ENCODE data around the gene UPK1B.
"Not testable (repeated sequence)": the region's sequence is repeated elsewhere in the genome, so short reads cannot be mapped to it uniquely, and the experiment has no call there.

Gene UPK1B

GRCh38 chr3:119173325-119173724 lies at the start of gene UPK1B:
UPK1B (plus strand) TSS chr3:119173598; CDS start chr3:119186742, 13,144 bp downstream.
- H3K9ac ChIP-seq (ENCODE audit: low read length), result no peak within 1 kb of the TSS
- H3K27me3 ChIP-seq (ENCODE audit: control insufficient read depth, insufficient read depth, low read length), result no peaks in the 10 kb centered on the region
- H3K4me1 ChIP-seq (ENCODE audit: control insufficient read depth, insufficient read depth, low read length), result no peaks in the 10 kb centered on the region
- H3K36me3 ChIP-seq (ENCODE audit: control insufficient read depth, insufficient read depth, low read length), result no peaks in the 10 kb centered on the region
- H3K27ac ChIP-seq (ENCODE audit: low read depth, low read length), result no peak within 1 kb of the TSS
- H3K4me3 ChIP-seq (ENCODE audit: low read length), result no peak within 1 kb of the TSS

- Histone ChIP-seq H3K27ac (ENCODE audit: low read depth, low read length) (no peak overlapping the region), H3K36me3 (ENCODE audit: control insufficient read depth, insufficient read depth, low read length) (no peaks in the 10 kb centered on the region), H3K27me3 (ENCODE audit: control insufficient read depth, insufficient read depth, low read length) (no peaks in the 10 kb centered on the region), H3K4me3 (ENCODE audit: low read length) (no peak overlapping the region), H3K9ac (ENCODE audit: low read length) (no peak overlapping the region), H3K4me1 (ENCODE audit: control insufficient read depth, insufficient read depth, low read length) (no peaks in the 10 kb centered on the region)
Measured at GRCh38 chr3:119125342-119125741, 48.1 kb upstream of the UPK1B start.

- H3K27ac ChIP-seq (ENCODE audit: low read depth, low read length), result no peak overlapping the region
- no peaks in the 10 kb centered on the region for H3K4me1 ChIP-seq (ENCODE audit: control insufficient read depth, insufficient read depth, low read length)
- H3K9ac ChIP-seq (ENCODE audit: low read length), result no peak overlapping the region
- no peaks in the 10 kb centered on the region for H3K27me3 ChIP-seq (ENCODE audit: control insufficient read depth, insufficient read depth, low read length)
- H3K36me3 ChIP-seq (ENCODE audit: control insufficient read depth, insufficient read depth, low read length), result no peaks in the 10 kb centered on the region
- no peak overlapping the region for H3K4me3 ChIP-seq (ENCODE audit: low read length)
Measured at GRCh38 chr3:119125742-119126504, 47.5 kb upstream of the UPK1B start.

- H3K36me3 ChIP-seq (ENCODE audit: control insufficient read depth, insufficient read depth, low read length); H3K27me3 ChIP-seq (ENCODE audit: control insufficient read depth, insufficient read depth, low read length); H3K4me1 ChIP-seq (ENCODE audit: control insufficient read depth, insufficient read depth, low read length); H3K27ac ChIP-seq (ENCODE audit: low read depth, low read length); H3K9ac ChIP-seq (ENCODE audit: low read length); H3K4me3 ChIP-seq (ENCODE audit: low read length): not testable (repeated sequence)
Measured at GRCh38 chr3:119130291-119130690, 43.1 kb upstream of the UPK1B start.

GRCh38 chr3:119132291-119132690 lies 41.1 kb upstream of the UPK1B start:
- not testable (repeated sequence) for H3K9ac ChIP-seq (ENCODE audit: low read length); H3K27me3 ChIP-seq (ENCODE audit: control insufficient read depth, insufficient read depth, low read length); H3K27ac ChIP-seq (ENCODE audit: low read depth, low read length); H3K4me1 ChIP-seq (ENCODE audit: control insufficient read depth, insufficient read depth, low read length); H3K36me3 ChIP-seq (ENCODE audit: control insufficient read depth, insufficient read depth, low read length); H3K4me3 ChIP-seq (ENCODE audit: low read length)

- H3K4me3 ChIP-seq (ENCODE audit: low read length); H3K36me3 ChIP-seq (ENCODE audit: control insufficient read depth, insufficient read depth, low read length); H3K4me1 ChIP-seq (ENCODE audit: control insufficient read depth, insufficient read depth, low read length); H3K27me3 ChIP-seq (ENCODE audit: control insufficient read depth, insufficient read depth, low read length); H3K27ac ChIP-seq (ENCODE audit: low read depth, low read length); H3K9ac ChIP-seq (ENCODE audit: low read length): not testable (repeated sequence)
Measured at GRCh38 chr3:119139360-119139759, 34.0 kb upstream of the UPK1B start.

- Histone ChIP-seq H3K27ac (ENCODE audit: low read depth, low read length) (no peak overlapping the region), H3K4me1 (ENCODE audit: control insufficient read depth, insufficient read depth, low read length) (no peaks in the 10 kb centered on the region), H3K9ac (ENCODE audit: low read length) (no peak overlapping the region), H3K36me3 (ENCODE audit: control insufficient read depth, insufficient read depth, low read length) (no peaks in the 10 kb centered on the region), H3K4me3 (ENCODE audit: low read length) (no peak overlapping the region), H3K27me3 (ENCODE audit: control insufficient read depth, insufficient read depth, low read length) (no peaks in the 10 kb centered on the region)
Measured at GRCh38 chr3:119140466-119140865, 32.9 kb upstream of the UPK1B start.

- no peaks in the 10 kb centered on the region for H3K36me3 ChIP-seq (ENCODE audit: control insufficient read depth, insufficient read depth, low read length)
- H3K4me1 ChIP-seq (ENCODE audit: control insufficient read depth, insufficient read depth, low read length), result no peaks in the 10 kb centered on the region
- H3K27ac ChIP-seq (ENCODE audit: low read depth, low read length), result no peak overlapping the region
- no peak overlapping the region for H3K9ac ChIP-seq (ENCODE audit: low read length)
- no peaks in the 10 kb centered on the region for H3K27me3 ChIP-seq (ENCODE audit: control insufficient read depth, insufficient read depth, low read length)
- H3K4me3 ChIP-seq (ENCODE audit: low read length), result no peak overlapping the region
Measured at GRCh38 chr3:119145128-119145499, 28.3 kb upstream of the UPK1B start.

GRCh38 chr3:119145500-119146167 lies 27.8 kb upstream of the UPK1B start, which contains the start of gene TEX55:
TEX55 (plus strand) TSS chr3:119146165; CDS start chr3:119146190, 25 bp downstream.
- H3K27ac ChIP-seq (ENCODE audit: low read depth, low read length), result no peak within 1 kb of the TSS
- H3K27me3 ChIP-seq (ENCODE audit: control insufficient read depth, insufficient read depth, low read length), result no peaks in the 10 kb centered on the region
- no peak within 1 kb of the TSS for H3K4me3 ChIP-seq (ENCODE audit: low read length)
- no peaks in the 10 kb centered on the region for H3K4me1 ChIP-seq (ENCODE audit: control insufficient read depth, insufficient read depth, low read length)
- H3K36me3 ChIP-seq (ENCODE audit: control insufficient read depth, insufficient read depth, low read length), result no peaks in the 10 kb centered on the region
- no peak within 1 kb of the TSS for H3K9ac ChIP-seq (ENCODE audit: low read length)

GRCh38 chr3:119146578-119147375 lies 26.6 kb upstream of the UPK1B start:
- H3K27ac ChIP-seq (ENCODE audit: low read depth, low read length), result no peak overlapping the region
- H3K4me1 ChIP-seq (ENCODE audit: control insufficient read depth, insufficient read depth, low read length), result no peaks in the 10 kb centered on the region
- H3K36me3 ChIP-seq (ENCODE audit: control insufficient read depth, insufficient read depth, low read length), result no peaks in the 10 kb centered on the region
- H3K4me3 ChIP-seq (ENCODE audit: low read length), result no peak overlapping the region
- H3K27me3 ChIP-seq (ENCODE audit: control insufficient read depth, insufficient read depth, low read length), result no peaks in the 10 kb centered on the region
- H3K9ac ChIP-seq (ENCODE audit: low read length), result no peak overlapping the region

- H3K9ac ChIP-seq (ENCODE audit: low read length), result no peak overlapping the region
- no peak overlapping the region for H3K27ac ChIP-seq (ENCODE audit: low read depth, low read length)
- H3K36me3 ChIP-seq (ENCODE audit: control insufficient read depth, insufficient read depth, low read length), result no peaks in the 10 kb centered on the region
- H3K27me3 ChIP-seq (ENCODE audit: control insufficient read depth, insufficient read depth, low read length), result no peaks in the 10 kb centered on the region
- H3K4me1 ChIP-seq (ENCODE audit: control insufficient read depth, insufficient read depth, low read length), result no peaks in the 10 kb centered on the region
- H3K4me3 ChIP-seq (ENCODE audit: low read length), result no peak overlapping the region
Measured at GRCh38 chr3:119147494-119147893, 25.9 kb upstream of the UPK1B start.

- Histone ChIP-seq H3K27me3 (ENCODE audit: control insufficient read depth, insufficient read depth, low read length) (no peaks in the 10 kb centered on the region), H3K36me3 (ENCODE audit: control insufficient read depth, insufficient read depth, low read length) (no peaks in the 10 kb centered on the region), H3K4me3 (ENCODE audit: low read length) (no peak overlapping the region), H3K4me1 (ENCODE audit: control insufficient read depth, insufficient read depth, low read length) (no peaks in the 10 kb centered on the region), H3K9ac (ENCODE audit: low read length) (no peak overlapping the region), H3K27ac (ENCODE audit: low read depth, low read length) (no peak overlapping the region)
Measured at GRCh38 chr3:119148493-119149180, 24.8 kb upstream of the UPK1B start.

Measured in rectal smooth muscle tissue (tissue), 1 donor.